ENCODE data around the gene IL24.

IL24 gene

GRCh38 chr1:206946261-206946660 is 49.0 kb downstream of the IL24 start, which contains the start of gene PIGR:
PIGR (minus strand) TSS chr1:206946466; CDS start chr1:206940531, 5,935 bp downstream.
- DNase-seq (no peak), ATAC-seq (ENCODE audit: insufficient read depth, low read depth) (no peak)
- H3K27me3 ChIP-seq (ENCODE audit: insufficient read depth, low read length, poor library complexity), result no peaks in the 10 kb centered on the region
- H3K4me3 ChIP-seq (ENCODE audit: low read depth in 1 of 2, low read length in 2 of 2), result no peak within 1 kb of the TSS
- no peak within 1 kb of the TSS for H3K9ac ChIP-seq (ENCODE audit: low read depth, low read length)
- no peak within 1 kb of the TSS for H2AFZ ChIP-seq (ENCODE audit: low read depth, low read length)
- no peaks in the 10 kb centered on the region for H4K20me1 ChIP-seq (ENCODE audit: insufficient read depth, low read length)
- TF ChIP-seq EZH2 (IDR thresholded peaks at IDR 0.05; ENCODE audit: borderline replicate concordance, low read depth, low read length, severe bottlenecking) (no peak), CTCF (IDR thresholded peaks at IDR 0.05; ENCODE audit: borderline replicate concordance, extremely low read depth, low read length, poor library complexity, severe bottlenecking) (no peak)
- no peaks in the 10 kb centered on the region for H3K79me2 ChIP-seq (ENCODE audit: insufficient read depth, low read length)
- H3K9me3 ChIP-seq (ENCODE audit: insufficient read depth, low read length, severe bottlenecking), result no peaks in the 10 kb centered on the region
- no peak within 1 kb of the TSS for H3K27ac ChIP-seq (ENCODE audit: low read length)
- no peak within 1 kb of the TSS for H3K4me2 ChIP-seq (ENCODE audit: insufficient read depth, low read length)
- H3K4me1 ChIP-seq (ENCODE audit: insufficient read depth, low read length), result no peaks in the 10 kb centered on the region
- no peaks in the 10 kb centered on the region for H3K36me3 ChIP-seq (ENCODE audit: insufficient read depth, low read length)

DNA sequence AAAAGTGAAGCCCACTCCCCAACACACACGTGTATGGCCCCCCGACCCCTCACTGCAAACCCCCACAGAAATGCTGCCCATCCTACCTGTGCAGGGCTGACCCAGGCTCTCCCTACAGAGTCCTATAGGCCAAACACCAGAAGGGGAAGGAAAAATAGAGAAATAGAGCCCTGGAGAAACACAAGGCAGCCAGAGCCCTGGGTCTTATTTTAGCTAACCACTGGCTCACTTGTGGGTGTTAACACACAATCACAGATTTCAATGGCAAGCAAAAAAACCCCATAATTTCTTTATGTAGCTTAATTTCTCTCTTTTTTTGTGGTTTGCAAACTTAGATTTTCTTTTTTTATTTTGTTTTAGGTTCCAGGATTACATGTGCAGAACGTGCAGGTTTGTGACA is 50.0 kb downstream of the IL24 start:
- H3K27ac ChIP-seq (ENCODE audit: low read length), result no peak overlapping the region
- no peak overlapping the region for H2AFZ ChIP-seq (ENCODE audit: low read depth, low read length)
- H3K4me3 ChIP-seq (ENCODE audit: low read depth in 1 of 2, low read length in 2 of 2), result no peak overlapping the region
- TF ChIP-seq CTCF (IDR thresholded peaks at IDR 0.05; ENCODE audit: borderline replicate concordance, extremely low read depth, low read length, poor library complexity, severe bottlenecking) (no peak), EZH2 (IDR thresholded peaks at IDR 0.05; ENCODE audit: borderline replicate concordance, low read depth, low read length, severe bottlenecking) (no peak)
- H3K9me3 ChIP-seq (ENCODE audit: insufficient read depth, low read length, severe bottlenecking), result no peaks in the 10 kb centered on the region
- H3K27me3 ChIP-seq (ENCODE audit: insufficient read depth, low read length, poor library complexity), result no peaks in the 10 kb centered on the region
- H3K79me2 ChIP-seq (ENCODE audit: insufficient read depth, low read length), result no peaks in the 10 kb centered on the region
- ATAC-seq (ENCODE audit: insufficient read depth, low read depth), result no peak
- no peaks in the 10 kb centered on the region for H3K4me1 ChIP-seq (ENCODE audit: insufficient read depth, low read length)
- H3K9ac ChIP-seq (ENCODE audit: low read depth, low read length), result no peak overlapping the region
- no peaks in the 10 kb centered on the region for H4K20me1 ChIP-seq (ENCODE audit: insufficient read depth, low read length)
- H3K36me3 ChIP-seq (ENCODE audit: insufficient read depth, low read length), result no peaks in the 10 kb centered on the region
- no peak overlapping the region for H3K4me2 ChIP-seq (ENCODE audit: insufficient read depth, low read length)
- DNase-seq, result no peak

DNA sequence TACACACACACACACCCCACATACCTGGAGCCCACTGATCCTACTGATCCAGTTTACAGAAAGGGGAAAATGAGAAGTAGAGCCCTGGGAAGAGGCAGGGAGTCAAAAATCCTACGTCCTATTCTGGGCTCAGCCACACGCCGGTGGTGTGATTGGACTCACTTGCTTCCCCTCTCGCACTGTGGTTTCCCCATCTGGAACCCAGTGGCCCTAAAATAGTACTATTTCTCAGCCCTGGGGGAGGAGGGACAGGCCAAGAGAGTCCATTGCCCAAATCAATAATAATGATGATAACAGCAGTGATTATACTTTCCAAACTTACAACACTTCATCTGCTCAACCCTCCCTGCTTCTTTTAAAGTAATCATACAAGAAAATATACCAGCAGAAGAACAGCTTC is 52.0 kb downstream of the IL24 start:
- Histone ChIP-seq H3K27ac (ENCODE audit: low read length) (no peak overlapping the region), H3K27me3 (ENCODE audit: insufficient read depth, low read length, poor library complexity) (no peaks in the 10 kb centered on the region), H3K4me1 (ENCODE audit: insufficient read depth, low read length) (no peaks in the 10 kb centered on the region), H3K9ac (ENCODE audit: low read depth, low read length) (no peak overlapping the region), H4K20me1 (ENCODE audit: insufficient read depth, low read length) (no peaks in the 10 kb centered on the region), H3K4me3 (ENCODE audit: low read depth in 1 of 2, low read length in 2 of 2) (no peak overlapping the region), H3K79me2 (ENCODE audit: insufficient read depth, low read length) (no peaks in the 10 kb centered on the region), H2AFZ (ENCODE audit: low read depth, low read length) (no peak overlapping the region), H3K36me3 (ENCODE audit: insufficient read depth, low read length) (no peaks in the 10 kb centered on the region), H3K9me3 (ENCODE audit: insufficient read depth, low read length, severe bottlenecking) (no peaks in the 10 kb centered on the region), H3K4me2 (ENCODE audit: insufficient read depth, low read length) (no peak overlapping the region)
- no peak for DNase-seq
- no peak for ATAC-seq (ENCODE audit: insufficient read depth, low read depth)
- no peak for TF ChIP-seq EZH2 (IDR thresholded peaks at IDR 0.05; ENCODE audit: borderline replicate concordance, low read depth, low read length, severe bottlenecking)
- no peak for TF ChIP-seq CTCF (IDR thresholded peaks at IDR 0.05; ENCODE audit: borderline replicate concordance, extremely low read depth, low read length, poor library complexity, severe bottlenecking)

GRCh38 chr1:206949641-206950040 is 52.4 kb downstream of the IL24 start:
- TF ChIP-seq EZH2 (IDR thresholded peaks at IDR 0.05; ENCODE audit: borderline replicate concordance, low read depth, low read length, severe bottlenecking), result no peak
- no peak for TF ChIP-seq CTCF (IDR thresholded peaks at IDR 0.05; ENCODE audit: borderline replicate concordance, extremely low read depth, low read length, poor library complexity, severe bottlenecking)

More at GRCh38 chr1:206949641-206950040, 52.4 kb downstream of the IL24 start:
- Histone ChIP-seq H3K4me1 (ENCODE audit: insufficient read depth, low read length) (no peaks in the 10 kb centered on the region), H3K27ac (ENCODE audit: low read length) (no peak overlapping the region), H3K79me2 (ENCODE audit: insufficient read depth, low read length) (no peaks in the 10 kb centered on the region), H3K4me2 (ENCODE audit: insufficient read depth, low read length) (no peak overlapping the region), H3K9ac (ENCODE audit: low read depth, low read length) (no peak overlapping the region), H3K36me3 (ENCODE audit: insufficient read depth, low read length) (no peaks in the 10 kb centered on the region), H4K20me1 (ENCODE audit: insufficient read depth, low read length) (no peaks in the 10 kb centered on the region), H3K27me3 (ENCODE audit: insufficient read depth, low read length, poor library complexity) (no peaks in the 10 kb centered on the region), H3K4me3 (ENCODE audit: low read depth in 1 of 2, low read length in 2 of 2) (no peak overlapping the region), H2AFZ (ENCODE audit: low read depth, low read length) (no peak overlapping the region), H3K9me3 (ENCODE audit: insufficient read depth, low read length, severe bottlenecking) (no peaks in the 10 kb centered on the region)
- no peak for ATAC-seq (ENCODE audit: insufficient read depth, low read depth)
- no peak for DNase-seq
